OCI-LY3 (cell line): Measurements from ENCODE around the gene CCDC136.

Experiments used
- EZH2phosphoT487 ChIP-seq: fragments of 200-600 bp; shearing (Covaris generic); IDR thresholded peaks from 2 replicates; pipeline ENCODE4 v1.6.1; 2018; ENCODE audit warnings: antibody characterized with exemption, mixed run types, low read depth
- TF ChIP-seq, protein P1 (sequence below): fragments of 200-600, 300-600 bp; sonication (generic); IDR thresholded peaks from 2 replicates; pipeline ENCODE4 v1.5.1; 2014; ENCODE audit warnings: antibody characterized with exemption, low read length, low read depth

DNA sequence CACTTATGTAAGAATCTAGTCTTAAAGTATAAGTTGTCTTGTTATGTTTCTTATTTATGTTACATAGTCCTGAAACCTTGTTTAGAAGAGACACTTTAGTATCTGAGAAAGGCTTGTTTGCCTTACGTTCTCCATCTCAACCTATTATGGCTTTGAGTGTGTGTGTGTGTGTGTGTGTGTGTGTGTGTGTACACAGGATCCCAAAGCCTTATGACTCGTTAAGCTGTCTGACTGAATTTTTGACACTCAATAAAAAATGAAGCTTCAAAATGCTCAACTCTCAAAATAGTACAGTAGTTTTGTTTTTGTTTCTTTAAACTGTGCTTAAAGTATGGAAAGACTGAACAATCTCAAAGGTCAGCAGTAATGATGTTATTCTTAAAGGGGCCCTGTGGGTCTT is 34.6 kb upstream of the CCDC136 start:
- TF ChIP-seq, protein P1, sequence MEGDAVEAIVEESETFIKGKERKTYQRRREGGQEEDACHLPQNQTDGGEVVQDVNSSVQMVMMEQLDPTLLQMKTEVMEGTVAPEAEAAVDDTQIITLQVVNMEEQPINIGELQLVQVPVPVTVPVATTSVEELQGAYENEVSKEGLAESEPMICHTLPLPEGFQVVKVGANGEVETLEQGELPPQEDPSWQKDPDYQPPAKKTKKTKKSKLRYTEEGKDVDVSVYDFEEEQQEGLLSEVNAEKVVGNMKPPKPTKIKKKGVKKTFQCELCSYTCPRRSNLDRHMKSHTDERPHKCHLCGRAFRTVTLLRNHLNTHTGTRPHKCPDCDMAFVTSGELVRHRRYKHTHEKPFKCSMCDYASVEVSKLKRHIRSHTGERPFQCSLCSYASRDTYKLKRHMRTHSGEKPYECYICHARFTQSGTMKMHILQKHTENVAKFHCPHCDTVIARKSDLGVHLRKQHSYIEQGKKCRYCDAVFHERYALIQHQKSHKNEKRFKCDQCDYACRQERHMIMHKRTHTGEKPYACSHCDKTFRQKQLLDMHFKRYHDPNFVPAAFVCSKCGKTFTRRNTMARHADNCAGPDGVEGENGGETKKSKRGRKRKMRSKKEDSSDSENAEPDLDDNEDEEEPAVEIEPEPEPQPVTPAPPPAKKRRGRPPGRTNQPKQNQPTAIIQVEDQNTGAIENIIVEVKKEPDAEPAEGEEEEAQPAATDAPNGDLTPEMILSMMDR = no peak
- TF ChIP-seq EZH2phosphoT487 = no peak
